Peyer's patch (tissue), 4 donors: Measurements from ENCODE around the gene FAM50B. TPM values are rescaled to one million over a fixed set of nuclear protein-coding genes. Genes with fewer than 3 reads are reported as not detected.

Source experiments
- DNase-seq, 3 donors: peaks; one replicate each; pipeline ENCODE4 v3.0.0-alpha.2; 2017 to 2019
- H3K27ac ChIP-seq, 4 donors: fragments of 200-600 bp; sonication (generic); one replicate each; pipeline ENCODE4 v1.5.1; 2016 to 2019
- H3K27me3 ChIP-seq, 2 donors: fragments of 200-600 bp; sonication (generic); one replicate each; pipeline ENCODE4 v1.5.1; 2019
- H3K36me3 ChIP-seq, 3 donors: fragments of 200-600 bp; sonication (generic); one replicate each; pipeline ENCODE4 v1.5.1; 2016 to 2019
- H3K4me1 ChIP-seq, 4 donors: fragments of 200-600 bp; sonication (generic); one replicate each; pipeline ENCODE4 v1.5.1; 2016 to 2019
- H3K4me3 ChIP-seq, 4 donors: fragments of 200-600 bp; sonication (generic); 1 replicate in 3 of 4; 2 replicates in 1 of 4; pipeline ENCODE4 v1.5.1; 2016 to 2019; ENCODE audit warnings: mild to moderate bottlenecking in 1 of 4
- H3K9me3 ChIP-seq, 4 donors: fragments of 200-600 bp; sonication (generic); one replicate each; pipeline ENCODE4 v1.5.1; 2016 to 2019; ENCODE audit warnings: mild to moderate bottlenecking in 1 of 4
- CTCF ChIP-seq, 6 experiments: fragments of 450-650 bp in 4 of 6; fragments of 200-600 bp in 2 of 6; sonication (generic) in 1 of 6; IDR thresholded peaks; one replicate each; pipeline ENCODE4 v1.5.1; 2017 to 2019; ENCODE audit warnings: antibody characterized with exemption in 6 of 6, mild to moderate bottlenecking in 3 of 6, moderate library complexity in 1 of 6
- POLR2A ChIP-seq, 2 donors: fragments of 450-650 bp; IDR thresholded peaks; one replicate each; pipeline ENCODE4 v1.5.1; 2017; ENCODE audit warnings: antibody characterized with exemption in 2 of 2, mild to moderate bottlenecking in 2 of 2, moderate library complexity in 2 of 2
- total RNA-seq, 4 donors: library from RNA; depleted of rRNA; stranded (reverse); fragments of >200 nt; gene quantifications; one replicate each; pipeline ENCODE4 v1.1.0, GENCODE V29; 2016

The FAM50B gene
- total RNA-seq, 4 donors from 2014 or later = 3.3 to 10.7 (median 4.7) TPM

- TF ChIP-seq CTCF (IDR thresholded peaks at IDR 0.05) (no peak), POLR2A (IDR thresholded peaks at IDR 0.05) (no peak)
- Histone ChIP-seq H3K9me3 (no peaks in the 10 kb centered on the region), H3K36me3 (no peaks in the 10 kb centered on the region), H3K4me1 (no peaks in the 10 kb centered on the region), H3K27me3 (no peaks in the 10 kb centered on the region), H3K4me3 (no peak overlapping the region), H3K27ac (no peak overlapping the region)
- peak in 1 of 3 donors; percentile 69 for DNase-seq
These were observed 50.8 kb downstream of the FAM50B start for GRCh38 chr6:3899970-3900439.

Other genes with a start within 250 kb of the FAM50B start
- gene PXDC1, start 97.7 kb upstream of the FAM50B start, total RNA-seq = 10 to 100 TPM; 35.5 to 69.4 (median 61.1) TPM
- gene FAM217A, start 229.8 kb downstream of the FAM50B start, total RNA-seq = not detected